ENCODE measurements around the gene ZNF185.

DNA sequence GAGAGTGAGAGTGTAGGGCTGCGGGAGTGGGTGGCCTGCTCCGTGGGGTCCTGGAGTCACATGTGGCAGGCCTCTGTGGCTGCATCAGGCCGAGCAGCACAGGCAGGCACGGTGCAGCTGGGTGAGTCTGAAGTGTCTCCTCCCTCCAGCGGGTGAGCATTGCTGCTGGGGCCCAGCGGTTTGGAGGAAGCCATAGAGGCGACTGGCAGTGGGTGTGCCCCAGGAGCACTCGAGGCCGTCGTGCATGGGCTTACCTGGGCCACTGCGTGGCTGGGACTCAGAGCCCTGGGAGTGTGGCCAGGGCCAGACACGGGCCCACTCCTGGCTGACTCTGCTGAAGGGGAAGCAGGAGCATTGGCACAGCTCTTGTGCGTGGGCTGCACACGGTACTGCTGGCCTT is 10.6 kb downstream of the ZNF185 start:
- TF ChIP-seq, protein P1, sequence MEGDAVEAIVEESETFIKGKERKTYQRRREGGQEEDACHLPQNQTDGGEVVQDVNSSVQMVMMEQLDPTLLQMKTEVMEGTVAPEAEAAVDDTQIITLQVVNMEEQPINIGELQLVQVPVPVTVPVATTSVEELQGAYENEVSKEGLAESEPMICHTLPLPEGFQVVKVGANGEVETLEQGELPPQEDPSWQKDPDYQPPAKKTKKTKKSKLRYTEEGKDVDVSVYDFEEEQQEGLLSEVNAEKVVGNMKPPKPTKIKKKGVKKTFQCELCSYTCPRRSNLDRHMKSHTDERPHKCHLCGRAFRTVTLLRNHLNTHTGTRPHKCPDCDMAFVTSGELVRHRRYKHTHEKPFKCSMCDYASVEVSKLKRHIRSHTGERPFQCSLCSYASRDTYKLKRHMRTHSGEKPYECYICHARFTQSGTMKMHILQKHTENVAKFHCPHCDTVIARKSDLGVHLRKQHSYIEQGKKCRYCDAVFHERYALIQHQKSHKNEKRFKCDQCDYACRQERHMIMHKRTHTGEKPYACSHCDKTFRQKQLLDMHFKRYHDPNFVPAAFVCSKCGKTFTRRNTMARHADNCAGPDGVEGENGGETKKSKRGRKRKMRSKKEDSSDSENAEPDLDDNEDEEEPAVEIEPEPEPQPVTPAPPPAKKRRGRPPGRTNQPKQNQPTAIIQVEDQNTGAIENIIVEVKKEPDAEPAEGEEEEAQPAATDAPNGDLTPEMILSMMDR (IDR thresholded peaks at IDR 0.05 in 2 of 3, conservative IDR thresholded peaks at IDR 0.05 in 1 of 3; ENCODE audit: borderline replicate concordance in 1 of 3, insufficient read depth in 1 of 3, low read depth in 2 of 3, low read length in 2 of 3) = no peak
- TF ChIP-seq EZH2 (IDR thresholded peaks at IDR 0.05) (no peak), POLR2A (IDR thresholded peaks at IDR 0.05; ENCODE audit: borderline replicate concordance, extremely low read depth, insufficient read depth, insufficient read length) (no peak), SP1 (IDR thresholded peaks at IDR 0.05; ENCODE audit: low read depth) (no peak), EGR1 (IDR thresholded peaks at IDR 0.05; ENCODE audit: low read depth) (no peak), POLR2AphosphoS5 (IDR thresholded peaks at IDR 0.05; ENCODE audit: low read depth, low read length) (no peak), TCF7L2 (IDR thresholded peaks at IDR 0.05; ENCODE audit: borderline replicate concordance, extremely low read depth, insufficient read depth, insufficient read length) (no peak), RAD21 (IDR thresholded peaks at IDR 0.05; ENCODE audit: low read depth) (no peak), FOSL1 (IDR thresholded peaks at IDR 0.05; ENCODE audit: low read depth) (no peak)
- TF ChIP-seq, protein P2, sequence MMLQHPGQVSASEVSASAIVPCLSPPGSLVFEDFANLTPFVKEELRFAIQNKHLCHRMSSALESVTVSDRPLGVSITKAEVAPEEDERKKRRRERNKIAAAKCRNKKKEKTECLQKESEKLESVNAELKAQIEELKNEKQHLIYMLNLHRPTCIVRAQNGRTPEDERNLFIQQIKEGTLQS (IDR thresholded peaks at IDR 0.05) = no peak
- TF ChIP-seq, protein P3, sequence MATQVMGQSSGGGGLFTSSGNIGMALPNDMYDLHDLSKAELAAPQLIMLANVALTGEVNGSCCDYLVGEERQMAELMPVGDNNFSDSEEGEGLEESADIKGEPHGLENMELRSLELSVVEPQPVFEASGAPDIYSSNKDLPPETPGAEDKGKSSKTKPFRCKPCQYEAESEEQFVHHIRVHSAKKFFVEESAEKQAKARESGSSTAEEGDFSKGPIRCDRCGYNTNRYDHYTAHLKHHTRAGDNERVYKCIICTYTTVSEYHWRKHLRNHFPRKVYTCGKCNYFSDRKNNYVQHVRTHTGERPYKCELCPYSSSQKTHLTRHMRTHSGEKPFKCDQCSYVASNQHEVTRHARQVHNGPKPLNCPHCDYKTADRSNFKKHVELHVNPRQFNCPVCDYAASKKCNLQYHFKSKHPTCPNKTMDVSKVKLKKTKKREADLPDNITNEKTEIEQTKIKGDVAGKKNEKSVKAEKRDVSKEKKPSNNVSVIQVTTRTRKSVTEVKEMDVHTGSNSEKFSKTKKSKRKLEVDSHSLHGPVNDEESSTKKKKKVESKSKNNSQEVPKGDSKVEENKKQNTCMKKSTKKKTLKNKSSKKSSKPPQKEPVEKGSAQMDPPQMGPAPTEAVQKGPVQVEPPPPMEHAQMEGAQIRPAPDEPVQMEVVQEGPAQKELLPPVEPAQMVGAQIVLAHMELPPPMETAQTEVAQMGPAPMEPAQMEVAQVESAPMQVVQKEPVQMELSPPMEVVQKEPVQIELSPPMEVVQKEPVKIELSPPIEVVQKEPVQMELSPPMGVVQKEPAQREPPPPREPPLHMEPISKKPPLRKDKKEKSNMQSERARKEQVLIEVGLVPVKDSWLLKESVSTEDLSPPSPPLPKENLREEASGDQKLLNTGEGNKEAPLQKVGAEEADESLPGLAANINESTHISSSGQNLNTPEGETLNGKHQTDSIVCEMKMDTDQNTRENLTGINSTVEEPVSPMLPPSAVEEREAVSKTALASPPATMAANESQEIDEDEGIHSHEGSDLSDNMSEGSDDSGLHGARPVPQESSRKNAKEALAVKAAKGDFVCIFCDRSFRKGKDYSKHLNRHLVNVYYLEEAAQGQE (IDR thresholded peaks at IDR 0.05; ENCODE audit: low read depth) = no peak
- TF ChIP-seq, protein P4, sequence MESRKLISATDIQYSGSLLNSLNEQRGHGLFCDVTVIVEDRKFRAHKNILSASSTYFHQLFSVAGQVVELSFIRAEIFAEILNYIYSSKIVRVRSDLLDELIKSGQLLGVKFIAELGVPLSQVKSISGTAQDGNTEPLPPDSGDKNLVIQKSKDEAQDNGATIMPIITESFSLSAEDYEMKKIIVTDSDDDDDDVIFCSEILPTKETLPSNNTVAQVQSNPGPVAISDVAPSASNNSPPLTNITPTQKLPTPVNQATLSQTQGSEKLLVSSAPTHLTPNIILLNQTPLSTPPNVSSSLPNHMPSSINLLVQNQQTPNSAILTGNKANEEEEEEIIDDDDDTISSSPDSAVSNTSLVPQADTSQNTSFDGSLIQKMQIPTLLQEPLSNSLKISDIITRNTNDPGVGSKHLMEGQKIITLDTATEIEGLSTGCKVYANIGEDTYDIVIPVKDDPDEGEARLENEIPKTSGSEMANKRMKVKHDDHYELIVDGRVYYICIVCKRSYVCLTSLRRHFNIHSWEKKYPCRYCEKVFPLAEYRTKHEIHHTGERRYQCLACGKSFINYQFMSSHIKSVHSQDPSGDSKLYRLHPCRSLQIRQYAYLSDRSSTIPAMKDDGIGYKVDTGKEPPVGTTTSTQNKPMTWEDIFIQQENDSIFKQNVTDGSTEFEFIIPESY (IDR thresholded peaks at IDR 0.05; ENCODE audit: extremely low read depth, insufficient replicate concordance, low read length) = no peak
- TF ChIP-seq, protein P5, sequence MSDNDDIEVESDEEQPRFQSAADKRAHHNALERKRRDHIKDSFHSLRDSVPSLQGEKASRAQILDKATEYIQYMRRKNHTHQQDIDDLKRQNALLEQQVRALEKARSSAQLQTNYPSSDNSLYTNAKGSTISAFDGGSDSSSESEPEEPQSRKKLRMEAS (IDR thresholded peaks at IDR 0.05) = no peak

Data from HCT116 (cell line).